ENCODE results near the gene THOC1.

Gene THOC1

DNA sequence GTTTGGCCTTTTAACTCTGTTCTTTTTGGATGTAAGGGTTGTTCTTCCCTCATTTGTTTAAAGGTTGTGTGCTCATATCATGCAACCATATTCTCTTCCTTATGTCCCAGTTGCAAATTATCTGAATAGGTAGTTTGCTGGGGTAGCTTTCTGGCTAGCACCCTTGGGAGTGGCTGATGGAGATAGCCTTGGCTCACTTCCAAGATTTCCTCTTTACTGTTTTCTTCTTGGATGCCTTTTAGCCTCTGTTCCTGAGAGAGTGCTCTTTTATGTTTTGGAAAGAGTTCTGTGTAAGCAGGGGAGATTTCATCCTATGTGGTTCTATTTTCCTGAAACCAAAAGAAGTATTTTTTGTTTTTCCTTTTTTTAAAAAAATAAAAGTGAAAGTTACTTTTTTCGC, 84.1 kb downstream of the THOC1 start:
- peaks cover 39% of the 10 kb centered on the region for H3K36me3 Mint-ChIP-seq (ENCODE audit: low read depth)
- peaks cover 20% of the 10 kb centered on the region for H3K4me1 Mint-ChIP-seq (ENCODE audit: low read depth)
- no peak overlapping the region for H3K27ac Mint-ChIP-seq
- H3K27me3 Mint-ChIP-seq (ENCODE audit: low read depth) = no peaks in the 10 kb centered on the region
- H3K4me3 Mint-ChIP-seq = no peak overlapping the region
- H3K9me3 Mint-ChIP-seq = no peaks in the 10 kb centered on the region
- DNase-seq (ENCODE audit: low spot score) = no peak

GRCh38 chr18:181711-182110, 86.1 kb downstream of the THOC1 start:
- no peak for DNase-seq (ENCODE audit: low spot score)
- Mint-ChIP-seq H3K4me3 (no peak overlapping the region), H3K27me3 (ENCODE audit: low read depth) (no peaks in the 10 kb centered on the region), H3K9me3 (no peaks in the 10 kb centered on the region), H3K27ac (no peak overlapping the region), H3K36me3 (ENCODE audit: low read depth) (peaks cover 43% of the 10 kb centered on the region), H3K4me1 (ENCODE audit: low read depth) (peaks cover 26% of the 10 kb centered on the region)

GRCh38 chr18:179499-179898, 88.3 kb downstream of the THOC1 start:
- DNase-seq (ENCODE audit: low spot score) = no peak
- Mint-ChIP-seq H3K9me3 (no peaks in the 10 kb centered on the region), H3K27ac (no peak overlapping the region), H3K4me1 (ENCODE audit: low read depth) (peaks cover 35% of the 10 kb centered on the region), H3K36me3 (ENCODE audit: low read depth) (peaks cover 41% of the 10 kb centered on the region), H3K27me3 (ENCODE audit: low read depth) (no peaks in the 10 kb centered on the region), H3K4me3 (no peak overlapping the region)

GRCh38 chr18:172361-172760, 95.5 kb downstream of the THOC1 start:
- Mint-ChIP-seq H3K27me3 (ENCODE audit: low read depth) (no peaks in the 10 kb centered on the region), H3K27ac (no peak overlapping the region), H3K4me3 (no peak overlapping the region), H3K4me1 (ENCODE audit: low read depth) (peaks cover 13% of the 10 kb centered on the region), H3K9me3 (no peaks in the 10 kb centered on the region), H3K36me3 (ENCODE audit: low read depth) (peaks cover 38% of the 10 kb centered on the region)
- no peak for DNase-seq (ENCODE audit: low spot score)
